GM23248 (cell line): ENCODE data around the gene PLD2. TPM values are rescaled to one million over a fixed set of nuclear protein-coding genes. Genes with fewer than 3 reads are reported as not detected.

Source experiments
- DNase-seq: peaks from one replicate; pipeline ENCODE4 v3.0.0-alpha.2; 2015
- H2AFZ ChIP-seq: fragments of 200-600 bp; sonication (generic); 2 replicates; pipeline ENCODE4 v1.6.1; 2016; ENCODE audit warnings: antibody characterized with exemption
- H3F3A ChIP-seq: fragments of 200-600 bp; sonication (generic); 2 replicates; pipeline ENCODE4 v1.6.1; 2016; ENCODE audit warnings: mild to moderate bottlenecking, antibody characterized with exemption, mixed run types; ENCODE audit not compliant: insufficient read depth
- H3K27ac ChIP-seq: fragments of 200-600 bp; sonication (generic); 2 replicates; pipeline ENCODE4 v1.5.1; 2016; ENCODE audit warnings: mild to moderate bottlenecking
- H3K27me3 ChIP-seq: fragments of 200-600 bp; sonication (generic); replicated peaks from 2 replicates; pipeline ENCODE4 v1.6.1; 2016; ENCODE audit warnings: mild to moderate bottlenecking; ENCODE audit not compliant: insufficient read depth
- H3K36me3 ChIP-seq: fragments of 200-600 bp; sonication (generic); 2 replicates; pipeline ENCODE4 v1.6.1; 2016; ENCODE audit warnings: low read depth, mild to moderate bottlenecking
- H3K4me1 ChIP-seq: fragments of 200-600 bp; sonication (generic); 2 replicates; pipeline ENCODE4 v1.6.1; 2016; ENCODE audit warnings: mild to moderate bottlenecking; ENCODE audit not compliant: insufficient read depth
- H3K4me2 ChIP-seq: fragments of 200-600 bp; sonication (generic); one replicate; pipeline ENCODE4 v1.6.1; 2016; ENCODE audit warnings: mild to moderate bottlenecking; ENCODE audit not compliant: unreplicated experiment
- H3K4me3 ChIP-seq: fragments of 200-600 bp; sonication (generic); 2 replicates; pipeline ENCODE4 v1.5.1; 2016; ENCODE audit warnings: mild to moderate bottlenecking
- H3K79me2 ChIP-seq: fragments of 200-600 bp; sonication (generic); 2 replicates; pipeline ENCODE4 v1.6.1; 2016; ENCODE audit warnings: mild to moderate bottlenecking; ENCODE audit not compliant: insufficient read depth
- H3K9ac ChIP-seq: fragments of 200-600 bp; sonication (generic); 2 replicates; pipeline ENCODE4 v1.6.1; 2016; ENCODE audit warnings: mild to moderate bottlenecking
- H3K9me2 ChIP-seq: fragments of 200-600 bp; sonication (generic); 2 replicates; pipeline ENCODE4 v1.6.1; 2016; ENCODE audit warnings: mixed run types, mild to moderate bottlenecking, moderate library complexity; ENCODE audit not compliant: insufficient read depth
- H3K9me3 ChIP-seq: fragments of 200-600 bp; sonication (generic); one replicate; pipeline ENCODE4 v1.6.1; 2017; ENCODE audit warnings: low read depth
- H4K20me1 ChIP-seq: fragments of 200-600 bp; sonication (generic); 2 replicates; pipeline ENCODE4 v1.6.0; 2016; ENCODE audit not compliant: insufficient read depth
- EZH2 ChIP-seq: fragments of 200-600 bp; sonication (generic); IDR thresholded peaks from 2 replicates; pipeline ENCODE4 v1.6.1; 2018; ENCODE audit warnings: antibody characterized with exemption, mild to moderate bottlenecking; ENCODE audit not compliant: insufficient read depth, poor library complexity, severe bottlenecking
- EZH2phosphoT487 ChIP-seq: fragments of 200-600 bp; sonication (generic); IDR thresholded peaks from 2 replicates; pipeline ENCODE4 v1.6.1; 2018; ENCODE audit warnings: antibody characterized with exemption, moderate library complexity, mild to moderate bottlenecking, low read depth; ENCODE audit not compliant: insufficient read depth
- WGBS, 2 experiments: methylation state at CpG; one replicate each; pipeline ENCODE4 v1.1.6; 2015 to 2017; ENCODE audit warnings: low lambda C conversion rate in 2 of 2, low coverage in 1 of 2; ENCODE audit errors: missing lambda C conversion rate in 2 of 2; 5-methylcytosine and 5-hydroxymethylcytosine counted together
- in situ Hi-C: fragments of 300-500 bp; cut with MboI; formaldehyde crosslinking; loops from 2 replicates; pipeline ENCODE4 v1.15.0; 2020
- polyA plus RNA-seq: library from polyadenylated mRNA; unstranded; fragments of >200 nt; fragmentation: Nextera tagmentation; extraction: Ambion mirVana; gene quantifications from 2 replicates; pipeline ENCODE4 v1.2.1, GENCODE V29; 2016
- total RNA-seq: library from RNA; depleted of rRNA; stranded (reverse); fragments of >200 nt; shearing (Covaris generic); gene quantifications from 2 replicates; pipeline ENCODE4 v1.2.3, GENCODE V29; 2014

Gene PLD2
- total and polyA plus RNA-seq, 2 experiments from 2014 or later: 11.9 to 20.9 TPM

GRCh38 chr17:4788807-4789700 is 17.9 kb upstream of the PLD2 start, which contains the start of gene GLTPD2:
TSS of gene GLTPD2 (plus strand) at chr17:4788964. CDS start at chr17:4789012, 48 bp downstream.
- Histone ChIP-seq H3K4me1 (peaks cover 19% of the 10 kb centered on the region; the same call in 1 of the 2 replicates), H2AFZ (peak within 1 kb of the TSS; percentile 83), H3K4me2 (peak within 1 kb of the TSS; percentile 84), H3K9me3 (no peaks in the 10 kb centered on the region), H3K4me3 (peak within 1 kb of the TSS; percentile 88), H4K20me1 (no peaks in the 10 kb centered on the region), H3K79me2 (no peaks in the 10 kb centered on the region), H3K9ac (peak within 1 kb of the TSS; percentile 85), H3F3A (peaks cover 15% of the 10 kb centered on the region), H3K36me3 (no peaks in the 10 kb centered on the region), H3K27me3 (peaks cover 4% of the 10 kb centered on the region; the same call in 1 of the 2 replicates), H3K9me2 (no peaks in the 10 kb centered on the region), H3K27ac (peak within 1 kb of the TSS; percentile 81)
- TF ChIP-seq EZH2: no peak
- no peak for TF ChIP-seq EZH2phosphoT487
- DNase-seq: no peak
- 63 to 66% methylated on average over 57 to 58 of the region's 62 CpGs for WGBS, 2 experiments
- in situ Hi-C loops: no loop called here

- Histone ChIP-seq H4K20me1 (no peaks in the 10 kb centered on the region), H3K4me3 (peak overlapping the region; percentile 88), H3K36me3 (no peaks in the 10 kb centered on the region), H3K9me3 (no peaks in the 10 kb centered on the region), H2AFZ (peak overlapping the region; percentile 83), H3K4me1 (peaks cover 19% of the 10 kb centered on the region; the same call in 1 of the 2 replicates), H3K79me2 (no peaks in the 10 kb centered on the region), H3K9me2 (no peaks in the 10 kb centered on the region), H3K27ac (peak overlapping the region; percentile 81), H3K4me2 (peak overlapping the region; percentile 84), H3F3A (peaks cover 15% of the 10 kb centered on the region), H3K27me3 (no peaks in the 10 kb centered on the region), H3K9ac (peak overlapping the region; percentile 85)
- DNase-seq: no peak
- in situ Hi-C loops: no loop called here
- WGBS, 2 experiments: 1 to 2% methylated on average over 22 to 25 of the region's 25 CpGs
- no peak for TF ChIP-seq EZH2
- TF ChIP-seq EZH2phosphoT487: no peak
Measured at GRCh38 chr17:4789701-4789950, 17.3 kb upstream of the PLD2 start.

- WGBS, 2 experiments: 2% methylated on average over 50 to 73 of the region's 91 CpGs
- Histone ChIP-seq H3K9ac (peak overlapping the region; percentile 85), H3K9me3 (no peaks in the 10 kb centered on the region), H3K4me3 (peak overlapping the region; percentile 88), H3K4me1 (peaks cover 19% of the 10 kb centered on the region; the same call in 1 of the 2 replicates), H3K27me3 (no peaks in the 10 kb centered on the region), H3K9me2 (no peaks in the 10 kb centered on the region), H3K79me2 (no peaks in the 10 kb centered on the region), H3K4me2 (peak overlapping the region; percentile 84), H3K27ac (peak overlapping the region; percentile 81), H3K36me3 (no peaks in the 10 kb centered on the region), H4K20me1 (no peaks in the 10 kb centered on the region), H3F3A (peaks cover 15% of the 10 kb centered on the region), H2AFZ (peak overlapping the region; percentile 83)
- TF ChIP-seq EZH2phosphoT487: no peak
- in situ Hi-C loops: loop anchor here (10.0 kb wide), 1 partner anchor 95 kb away; no protein-coding TSS in a partner anchor
- peak; percentile 97 for DNase-seq
Measured at GRCh38 chr17:4789951-4790704, 16.8 kb upstream of the PLD2 start.

GRCh38 chr17:4790705-4791088 is 16.3 kb upstream of the PLD2 start:
- Histone ChIP-seq H4K20me1 (no peaks in the 10 kb centered on the region), H3K27me3 (no peaks in the 10 kb centered on the region), H3F3A (peaks cover 15% of the 10 kb centered on the region), H3K4me3 (peak overlapping the region; percentile 88), H3K79me2 (no peaks in the 10 kb centered on the region), H3K9ac (peak overlapping the region; percentile 85), H3K4me2 (peak overlapping the region; percentile 84), H2AFZ (peak overlapping the region; percentile 83), H3K9me3 (no peaks in the 10 kb centered on the region), H3K27ac (peak overlapping the region; percentile 81), H3K36me3 (no peaks in the 10 kb centered on the region), H3K4me1 (peaks cover 14% of the 10 kb centered on the region; the same call in 1 of the 2 replicates), H3K9me2 (no peaks in the 10 kb centered on the region)
- TF ChIP-seq EZH2 (no peak), EZH2phosphoT487 (no peak)
- in situ Hi-C loops: loop anchor here (10.0 kb wide), 1 partner anchor 94 kb away; no protein-coding TSS in a partner anchor
- WGBS, 2 experiments: 37 to 42% methylated on average over 7 of the region's 7 CpGs
- no peak for DNase-seq
